NT2/D1 (cell line): Measurements from ENCODE around the gene COL9A2.
"Not testable (repeated sequence)": the region's sequence is repeated elsewhere in the genome, so short reads cannot be mapped to it uniquely, and the experiment has no call there.

ENCODE experiments used
- DNase-seq: peaks from one replicate; pipeline ENCODE4 v3.0.0-alpha.2; 2011; ENCODE audit warnings: low read depth, low spot score
- H3K27me3 ChIP-seq: 2 replicates; pipeline ENCODE4 v1.6.0; 2011; ENCODE audit warnings: mild to moderate bottlenecking; ENCODE audit not compliant: insufficient read length, insufficient read depth
- H3K36me3 ChIP-seq: 2 replicates; pipeline ENCODE4 v1.6.1; 2011; ENCODE audit warnings: mild to moderate bottlenecking, low read length, mixed read lengths; ENCODE audit not compliant: insufficient read depth, insufficient read length
- H3K4me1 ChIP-seq: 2 replicates; pipeline ENCODE4 v1.5.1; 2011; ENCODE audit not compliant: insufficient read depth, insufficient read length
- H3K4me3 ChIP-seq: 2 replicates; pipeline ENCODE4 v1.5.1; 2011; ENCODE audit warnings: low read depth; ENCODE audit not compliant: insufficient read length
- H3K9ac ChIP-seq: 2 replicates; pipeline ENCODE4 v1.6.0; 2011; ENCODE audit warnings: low read depth; ENCODE audit not compliant: insufficient read length
- H3K9me3 ChIP-seq: 2 replicates; pipeline ENCODE4 v1.5.1; 2011; ENCODE audit warnings: mild to moderate bottlenecking, low read length; ENCODE audit not compliant: insufficient read depth
- SUZ12 ChIP-seq: IDR thresholded peaks from 2 replicates; pipeline ENCODE4 v1.6.1; 2011; ENCODE audit not compliant: insufficient read length, insufficient read depth; ENCODE audit errors: extremely low read depth
- YY1 ChIP-seq: IDR thresholded peaks from 2 replicates; pipeline ENCODE4 v1.6.1; 2011; ENCODE audit not compliant: insufficient read length, insufficient read depth
- ZNF274 ChIP-seq: IDR thresholded peaks from 2 replicates; pipeline ENCODE4 v1.6.1; 2011; ENCODE audit warnings: mild to moderate bottlenecking, low read depth, low read length

The COL9A2 gene

GRCh38 chr1:40339420-40340323 is 22.6 kb upstream of the COL9A2 start:
- Histone ChIP-seq H3K4me1 (no peaks in the 10 kb centered on the region), H3K36me3 (no peaks in the 10 kb centered on the region), H3K4me3 (no peak overlapping the region), H3K9ac (no peak overlapping the region), H3K9me3 (no peaks in the 10 kb centered on the region), H3K27me3 (peaks cover 16% of the 10 kb centered on the region)
- DNase-seq = no peak
- TF ChIP-seq SUZ12 (no peak), YY1 (no peak), ZNF274 (no peak)

- Histone ChIP-seq H3K9ac (no peak overlapping the region), H3K27me3 (peaks cover 16% of the 10 kb centered on the region), H3K9me3 (no peaks in the 10 kb centered on the region), H3K4me1 (no peaks in the 10 kb centered on the region), H3K4me3 (no peak overlapping the region), H3K36me3 (no peaks in the 10 kb centered on the region)
- TF ChIP-seq SUZ12 (no peak), YY1 (no peak), ZNF274 (no peak)
- DNase-seq = peak; percentile 91
Measured at GRCh38 chr1:40338745-40339419, 21.8 kb upstream of the COL9A2 start.

- Histone ChIP-seq H3K9me3 (no peaks in the 10 kb centered on the region), H3K36me3 (no peaks in the 10 kb centered on the region), H3K4me3 (no peak overlapping the region), H3K27me3 (peaks cover 16% of the 10 kb centered on the region), H3K4me1 (no peaks in the 10 kb centered on the region), H3K9ac (no peak overlapping the region)
- no peak for DNase-seq
- TF ChIP-seq SUZ12 (no peak), YY1 (no peak), ZNF274 (no peak)
Measured at GRCh38 chr1:40337443-40337842, 20.4 kb upstream of the COL9A2 start.

GRCh38 chr1:40332695-40333094 is 15.6 kb upstream of the COL9A2 start:
- no peaks in the 10 kb centered on the region for H3K27me3 ChIP-seq
- TF ChIP-seq ZNF274 (no peak), SUZ12 (no peak), YY1 (no peak)
- no peaks in the 10 kb centered on the region for H3K4me1 ChIP-seq
- 0 out of 2 replicates have a peak, but pooled peaks cover 4% of the 10 kb centered on the region for H3K9me3 ChIP-seq
- H3K9ac ChIP-seq = no peak overlapping the region
- DNase-seq = no peak
- no peaks in the 10 kb centered on the region for H3K36me3 ChIP-seq
- H3K4me3 ChIP-seq = no peak overlapping the region

- DNase-seq, H3K27me3 ChIP-seq, H3K9me3 ChIP-seq, H3K4me1 ChIP-seq, H3K9ac ChIP-seq, H3K36me3 ChIP-seq, H3K4me3 ChIP-seq: not testable (repeated sequence)
Measured at GRCh38 chr1:40331403-40331802, 14.3 kb upstream of the COL9A2 start.

- Histone ChIP-seq H3K27me3 (peaks cover 47% of the 10 kb centered on the region), H3K9ac (no peak overlapping the region), H3K9me3 (no peaks in the 10 kb centered on the region), H3K36me3 (no peaks in the 10 kb centered on the region), H3K4me3 (no peak overlapping the region), H3K4me1 (peaks cover 12% of the 10 kb centered on the region)
- DNase-seq = no peak
- TF ChIP-seq YY1 (no peak), SUZ12 (no peak), ZNF274 (no peak)
Measured at GRCh38 chr1:40318970-40319621, 2.0 kb upstream of the COL9A2 start.

GRCh38 chr1:40318476-40318875 is 1.4 kb upstream of the COL9A2 start:
- no peaks in the 10 kb centered on the region for H3K9me3 ChIP-seq
- H3K4me1 ChIP-seq = peaks cover 18% of the 10 kb centered on the region
- H3K4me3 ChIP-seq = no peak overlapping the region
- no peak for DNase-seq
- peaks cover 45% of the 10 kb centered on the region for H3K27me3 ChIP-seq
- no peaks in the 10 kb centered on the region for H3K36me3 ChIP-seq
- H3K9ac ChIP-seq = no peak overlapping the region
- no peak for TF ChIP-seq YY1
- no peak for TF ChIP-seq ZNF274
- no peak for TF ChIP-seq SUZ12
